Measurements from ENCODE around the gene NCKAP5.

The NCKAP5 gene

DNA sequence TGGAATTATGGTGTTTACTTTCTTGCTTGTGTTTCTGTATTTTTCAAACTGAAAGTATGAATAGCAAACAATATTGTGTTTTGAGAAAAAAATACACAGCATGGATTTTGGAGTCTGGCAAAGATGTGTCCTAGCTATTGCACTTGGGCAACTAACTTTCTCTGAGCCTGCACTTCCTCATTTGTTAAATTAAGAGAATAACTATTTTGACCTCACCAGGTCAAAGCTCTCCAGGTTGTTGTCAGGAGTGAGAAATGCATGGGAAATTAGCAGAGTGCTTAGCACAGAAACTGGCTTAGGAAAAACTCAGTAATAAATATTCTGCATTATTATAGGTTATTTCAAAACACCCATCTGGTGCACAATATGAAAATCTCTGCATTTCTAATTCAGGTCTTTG is 926.4 kb downstream of the NCKAP5 start:
- Mint-ChIP-seq H3K4me3 (no peak overlapping the region), H3K27me3 (peaks cover 11% of the 10 kb centered on the region), H3K9me3 (no peaks in the 10 kb centered on the region), H3K27ac (no peak overlapping the region), H3K4me1 (ENCODE audit: low read depth) (peaks cover 10% of the 10 kb centered on the region), H3K36me3 (ENCODE audit: low read depth) (no peaks in the 10 kb centered on the region)
- intact Hi-C loops (cut with micrococcal nuclease), result no loop called here

- Mint-ChIP-seq H3K27me3 (peaks cover 7% of the 10 kb centered on the region), H3K4me3 (no peak overlapping the region), H3K27ac (no peak overlapping the region), H3K36me3 (ENCODE audit: low read depth) (no peaks in the 10 kb centered on the region), H3K9me3 (no peaks in the 10 kb centered on the region), H3K4me1 (ENCODE audit: low read depth) (peaks cover 4% of the 10 kb centered on the region)
- intact Hi-C loops (cut with micrococcal nuclease), result no loop called here
Observed at GRCh38 chr2:132640116-132640515, 928.1 kb downstream of the NCKAP5 start.

DNA sequence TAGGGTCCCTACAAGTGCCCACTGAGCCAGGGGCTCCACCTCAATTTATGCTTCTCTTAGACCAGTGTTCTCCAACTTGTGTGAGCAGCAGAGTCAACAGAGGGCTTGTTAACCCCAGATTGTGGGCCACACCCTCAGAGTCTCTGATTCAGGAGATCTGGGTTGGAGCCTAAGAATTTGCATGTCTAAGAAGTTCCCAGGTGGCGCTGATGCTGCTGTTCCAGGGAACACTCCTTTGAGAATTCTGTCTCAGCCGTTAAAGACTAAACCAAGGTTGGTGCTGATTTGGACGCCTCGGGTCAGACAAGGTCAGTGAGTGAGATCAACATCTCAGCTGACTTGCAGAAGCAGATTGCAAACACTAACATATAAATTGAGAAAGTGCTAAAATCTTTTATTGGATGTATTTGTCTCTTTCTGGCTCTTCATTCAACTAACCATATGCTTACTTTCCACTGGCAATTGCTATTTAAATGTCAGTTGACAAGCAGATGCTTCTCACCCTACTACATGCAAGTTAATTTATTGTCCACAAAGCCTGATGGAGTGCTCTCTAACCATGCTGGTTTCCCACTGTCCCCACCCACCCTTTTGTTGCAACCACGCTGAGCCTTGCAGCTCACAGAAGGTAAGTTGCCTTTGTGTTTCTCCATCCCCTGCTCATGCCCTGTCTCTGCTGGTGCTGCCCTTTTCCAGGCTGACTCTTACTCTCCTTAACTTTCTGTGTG is 929.8 kb downstream of the NCKAP5 start:
- no peaks in the 10 kb centered on the region for H3K36me3 Mint-ChIP-seq (ENCODE audit: low read depth)
- no peak overlapping the region for H3K4me3 Mint-ChIP-seq
- peaks cover 7% of the 10 kb centered on the region for H3K9me3 Mint-ChIP-seq
- intact Hi-C loops (cut with micrococcal nuclease), result no loop called here
- H3K27ac Mint-ChIP-seq, result no peak overlapping the region
- peaks cover 4% of the 10 kb centered on the region for H3K27me3 Mint-ChIP-seq
- peaks cover 5% of the 10 kb centered on the region for H3K4me1 Mint-ChIP-seq (ENCODE audit: low read depth)

GRCh38 chr2:132636346-132636745 is 931.9 kb downstream of the NCKAP5 start:
- intact Hi-C loops (cut with micrococcal nuclease), result no loop called here
- H3K4me1 Mint-ChIP-seq (ENCODE audit: low read depth), result peaks cover 5% of the 10 kb centered on the region
- H3K9me3 Mint-ChIP-seq, result peaks cover 10% of the 10 kb centered on the region
- no peak overlapping the region for H3K27ac Mint-ChIP-seq
- H3K27me3 Mint-ChIP-seq, result peaks cover 4% of the 10 kb centered on the region
- no peaks in the 10 kb centered on the region for H3K36me3 Mint-ChIP-seq (ENCODE audit: low read depth)
- H3K4me3 Mint-ChIP-seq, result no peak overlapping the region

- H3K36me3 Mint-ChIP-seq (ENCODE audit: low read depth), result no peaks in the 10 kb centered on the region
- H3K4me3 Mint-ChIP-seq, result no peak overlapping the region
- H3K27ac Mint-ChIP-seq, result no peak overlapping the region
- H3K27me3 Mint-ChIP-seq, result no peaks in the 10 kb centered on the region
- intact Hi-C loops (cut with micrococcal nuclease), result no loop called here
- peaks cover 10% of the 10 kb centered on the region for H3K9me3 Mint-ChIP-seq
- H3K4me1 Mint-ChIP-seq (ENCODE audit: low read depth), result peaks cover 5% of the 10 kb centered on the region
Observed at GRCh38 chr2:132633635-132634034, 934.6 kb downstream of the NCKAP5 start.

DNA sequence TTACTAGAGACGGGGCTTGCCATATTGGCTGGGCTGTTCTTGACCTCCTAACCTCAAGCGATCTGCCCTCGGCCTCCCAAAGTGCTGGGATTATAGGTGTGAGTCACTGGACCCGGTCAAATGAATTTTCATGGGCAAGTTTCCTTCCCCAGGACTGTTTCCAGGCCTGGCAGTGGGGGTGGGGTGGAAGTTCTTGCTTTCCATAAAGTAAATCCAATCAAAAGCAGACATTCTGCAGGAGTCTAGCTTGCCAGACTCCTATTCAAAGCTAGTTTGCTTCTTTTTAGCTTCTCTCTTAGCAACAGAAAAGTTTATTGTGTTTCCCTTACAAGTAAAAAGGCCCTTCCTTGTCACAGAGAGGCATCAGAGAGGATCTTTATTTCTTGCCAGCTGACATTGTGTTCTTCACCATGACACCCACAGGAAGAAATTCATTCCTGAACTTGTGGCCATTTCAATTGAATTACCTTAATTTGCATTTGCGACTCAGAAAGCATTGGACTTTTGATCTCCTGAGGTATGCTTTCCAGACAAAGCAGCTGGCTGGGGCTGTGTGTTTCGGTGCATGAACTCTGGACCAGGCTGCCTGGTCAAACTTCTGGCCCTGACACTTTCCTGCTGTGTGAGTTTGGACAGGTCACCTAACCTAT is 936.1 kb downstream of the NCKAP5 start:
- H3K36me3 Mint-ChIP-seq (ENCODE audit: low read depth), result no peaks in the 10 kb centered on the region
- intact Hi-C loops (cut with micrococcal nuclease), result no loop called here
- no peak overlapping the region for H3K27ac Mint-ChIP-seq
- H3K27me3 Mint-ChIP-seq, result no peaks in the 10 kb centered on the region
- no peak overlapping the region for H3K4me3 Mint-ChIP-seq
- H3K9me3 Mint-ChIP-seq, result peaks cover 10% of the 10 kb centered on the region
- H3K4me1 Mint-ChIP-seq (ENCODE audit: low read depth), result peaks cover 5% of the 10 kb centered on the region

- peaks cover 18% of the 10 kb centered on the region for H3K4me1 Mint-ChIP-seq (ENCODE audit: low read depth)
- intact Hi-C loops (cut with micrococcal nuclease), result no loop called here
- no peaks in the 10 kb centered on the region for H3K27me3 Mint-ChIP-seq
Observed at GRCh38 chr2:132627536-132627935, 940.7 kb downstream of the NCKAP5 start.

DNA sequence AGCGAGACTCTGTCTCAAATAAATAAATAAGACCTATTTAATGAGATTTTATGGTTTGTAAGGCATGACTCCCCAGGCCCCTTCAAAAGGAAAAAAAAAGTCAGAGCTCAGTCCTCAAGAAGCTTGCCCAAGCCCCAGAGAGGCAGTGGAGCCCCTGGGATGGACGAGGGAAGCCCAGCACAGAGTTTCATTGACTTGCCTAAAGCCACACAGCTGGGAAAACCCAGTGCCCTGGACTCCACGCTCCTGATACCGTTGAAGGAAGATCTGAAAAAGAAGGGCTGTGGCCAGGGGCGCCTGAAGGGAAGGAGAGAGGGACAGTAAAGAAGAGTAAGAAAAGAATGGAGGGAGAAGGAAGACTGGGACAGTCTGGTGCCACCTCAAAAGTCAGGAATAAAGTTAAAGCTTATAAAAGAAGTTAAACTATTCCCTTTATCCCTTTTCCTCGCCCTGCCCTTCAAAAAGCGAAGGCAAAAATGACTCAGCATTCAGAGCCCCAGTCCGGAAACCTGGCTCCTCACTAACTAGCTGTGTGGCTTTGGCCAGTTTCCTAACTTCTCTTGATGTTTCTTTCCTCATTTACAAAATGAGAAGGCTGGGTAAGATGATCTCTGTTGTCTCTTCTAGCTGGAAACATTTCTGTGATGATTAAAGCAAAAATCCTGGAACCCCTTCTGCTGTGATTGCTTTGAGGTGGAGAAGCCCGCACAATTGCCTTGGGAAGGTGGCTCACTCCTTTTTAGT is 945.0 kb downstream of the NCKAP5 start:
- no peaks in the 10 kb centered on the region for H3K36me3 Mint-ChIP-seq (ENCODE audit: low read depth)
- H3K27ac Mint-ChIP-seq, result peak overlapping the region; percentile 55
- no peaks in the 10 kb centered on the region for H3K9me3 Mint-ChIP-seq
- intact Hi-C loops (cut with micrococcal nuclease), result no loop called here
- H3K4me1 Mint-ChIP-seq (ENCODE audit: low read depth), result peaks cover 32% of the 10 kb centered on the region
- no peaks in the 10 kb centered on the region for H3K27me3 Mint-ChIP-seq
- H3K4me3 Mint-ChIP-seq, result peak overlapping the region; percentile 1

More at GRCh38 chr2:132627536-132627935, 940.7 kb downstream of the NCKAP5 start:
- no peaks in the 10 kb centered on the region for H3K9me3 Mint-ChIP-seq
- no peak overlapping the region for H3K27ac Mint-ChIP-seq
- H3K36me3 Mint-ChIP-seq (ENCODE audit: low read depth), result no peaks in the 10 kb centered on the region
- no peak overlapping the region for H3K4me3 Mint-ChIP-seq

Measured in dendritic cell treated with granulocyte-macrophage colony-stimulating factor and Interleukin-4, amounts not matched to agents 40 ng/mL and 50 ng/mL, for 4 days (primary cell).